Right lobe of liver (tissue), 4 donors: ENCODE measurements around the gene ATRNL1.

ENCODE experiments used
- POLR2A ChIP-seq: fragments of 450-650 bp; IDR thresholded peaks from one replicate; pipeline ENCODE4 v1.6.1; 2017; ENCODE audit warnings: antibody characterized with exemption, mild to moderate bottlenecking
- TF ChIP-seq, protein P1 (sequence below), 4 donors: fragments of 200-600 bp in 3 of 4; fragments of 450-650 bp in 1 of 4; IDR thresholded peaks; one replicate each; pipeline versions ENCODE4 v1.5.1 to v1.8.0; 2016 to 2022; ENCODE audit warnings: antibody characterized with exemption in 4 of 4, mild to moderate bottlenecking in 2 of 4
- donor health status: DM: no; HTN: no; CAD: no.
- donor health status: DM: no; HTN: no; CAD: no.
- donor health status: DM: no; HTN: yes; CAD: no.

- TF ChIP-seq, protein P1, sequence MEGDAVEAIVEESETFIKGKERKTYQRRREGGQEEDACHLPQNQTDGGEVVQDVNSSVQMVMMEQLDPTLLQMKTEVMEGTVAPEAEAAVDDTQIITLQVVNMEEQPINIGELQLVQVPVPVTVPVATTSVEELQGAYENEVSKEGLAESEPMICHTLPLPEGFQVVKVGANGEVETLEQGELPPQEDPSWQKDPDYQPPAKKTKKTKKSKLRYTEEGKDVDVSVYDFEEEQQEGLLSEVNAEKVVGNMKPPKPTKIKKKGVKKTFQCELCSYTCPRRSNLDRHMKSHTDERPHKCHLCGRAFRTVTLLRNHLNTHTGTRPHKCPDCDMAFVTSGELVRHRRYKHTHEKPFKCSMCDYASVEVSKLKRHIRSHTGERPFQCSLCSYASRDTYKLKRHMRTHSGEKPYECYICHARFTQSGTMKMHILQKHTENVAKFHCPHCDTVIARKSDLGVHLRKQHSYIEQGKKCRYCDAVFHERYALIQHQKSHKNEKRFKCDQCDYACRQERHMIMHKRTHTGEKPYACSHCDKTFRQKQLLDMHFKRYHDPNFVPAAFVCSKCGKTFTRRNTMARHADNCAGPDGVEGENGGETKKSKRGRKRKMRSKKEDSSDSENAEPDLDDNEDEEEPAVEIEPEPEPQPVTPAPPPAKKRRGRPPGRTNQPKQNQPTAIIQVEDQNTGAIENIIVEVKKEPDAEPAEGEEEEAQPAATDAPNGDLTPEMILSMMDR (IDR thresholded peaks at IDR 0.05) = no peak
- no peak for TF ChIP-seq POLR2A
These were observed 902.9 kb downstream of the ATRNL1 start for GRCh38 chr10:115996031-115996430.
